AG04449 (cell line): Measurements from ENCODE around the gene SLC26A4.
"Not testable (repeated sequence)": the region's sequence is repeated elsewhere in the genome, so short reads cannot be mapped to it uniquely, and the experiment has no call there.

Experiments used
- CTCF ChIA-PET: fragments of 350-600 bp; formaldehyde crosslinking; extraction: SDS; loops from one replicate; lab custom pipeline; 2021; ENCODE audit warnings: antibody characterized with exemption; lab: Yijun Ruan, JAX
- POLR2A ChIA-PET: fragments of 400-600, 350-600 bp; formaldehyde crosslinking; extraction: SDS; loops from one replicate; lab custom pipeline; 2020; ENCODE audit warnings: antibody characterized with exemption, inconsistent platforms; lab: Yijun Ruan, JAX
- DNase-seq: peaks from one replicate; pipeline ENCODE4 v3.0.0-alpha.2; 2010; ENCODE audit warnings: low read depth, low spot score
- H3K4me3 ChIP-seq: 2 replicates; pipeline ENCODE4 v1.5.1; 2011; ENCODE audit warnings: low read depth, mild to moderate bottlenecking, control low read depth, low read length
- TF ChIP-seq, protein P1 (sequence below): IDR thresholded peaks from one replicate; pipeline ENCODE4 v1.5.1; 2011; ENCODE audit warnings: mild to moderate bottlenecking, moderate library complexity, low read length, control low read depth, inconsistent platforms; ENCODE audit not compliant: insufficient read depth; ENCODE audit errors: missing control alignments

Gene SLC26A4

DNA sequence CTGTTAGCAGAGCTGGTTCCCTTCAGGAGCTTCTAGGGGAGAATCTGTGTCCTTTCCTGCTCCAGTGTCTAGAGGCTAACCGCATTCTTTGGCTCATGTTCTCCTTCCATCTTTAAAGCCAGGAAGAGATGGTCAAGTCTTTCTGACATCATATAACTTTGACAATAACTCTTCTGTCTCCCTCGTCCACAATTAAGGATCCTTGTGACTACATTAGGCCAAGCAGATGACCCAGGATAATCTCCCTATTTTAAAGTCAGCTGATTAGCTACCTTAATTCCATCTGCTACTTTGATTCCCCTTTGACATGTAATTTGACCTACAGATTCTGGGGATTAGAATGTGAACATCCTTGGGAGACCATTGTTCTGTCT, 28.1 kb upstream of the SLC26A4 start:
- DNase-seq, result no peak
- TF ChIP-seq, protein P1, sequence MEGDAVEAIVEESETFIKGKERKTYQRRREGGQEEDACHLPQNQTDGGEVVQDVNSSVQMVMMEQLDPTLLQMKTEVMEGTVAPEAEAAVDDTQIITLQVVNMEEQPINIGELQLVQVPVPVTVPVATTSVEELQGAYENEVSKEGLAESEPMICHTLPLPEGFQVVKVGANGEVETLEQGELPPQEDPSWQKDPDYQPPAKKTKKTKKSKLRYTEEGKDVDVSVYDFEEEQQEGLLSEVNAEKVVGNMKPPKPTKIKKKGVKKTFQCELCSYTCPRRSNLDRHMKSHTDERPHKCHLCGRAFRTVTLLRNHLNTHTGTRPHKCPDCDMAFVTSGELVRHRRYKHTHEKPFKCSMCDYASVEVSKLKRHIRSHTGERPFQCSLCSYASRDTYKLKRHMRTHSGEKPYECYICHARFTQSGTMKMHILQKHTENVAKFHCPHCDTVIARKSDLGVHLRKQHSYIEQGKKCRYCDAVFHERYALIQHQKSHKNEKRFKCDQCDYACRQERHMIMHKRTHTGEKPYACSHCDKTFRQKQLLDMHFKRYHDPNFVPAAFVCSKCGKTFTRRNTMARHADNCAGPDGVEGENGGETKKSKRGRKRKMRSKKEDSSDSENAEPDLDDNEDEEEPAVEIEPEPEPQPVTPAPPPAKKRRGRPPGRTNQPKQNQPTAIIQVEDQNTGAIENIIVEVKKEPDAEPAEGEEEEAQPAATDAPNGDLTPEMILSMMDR, result no peak
- POLR2A ChIA-PET, result no interaction called here
- CTCF ChIA-PET, result no interaction called here
- no peak overlapping the region for H3K4me3 ChIP-seq

DNA sequence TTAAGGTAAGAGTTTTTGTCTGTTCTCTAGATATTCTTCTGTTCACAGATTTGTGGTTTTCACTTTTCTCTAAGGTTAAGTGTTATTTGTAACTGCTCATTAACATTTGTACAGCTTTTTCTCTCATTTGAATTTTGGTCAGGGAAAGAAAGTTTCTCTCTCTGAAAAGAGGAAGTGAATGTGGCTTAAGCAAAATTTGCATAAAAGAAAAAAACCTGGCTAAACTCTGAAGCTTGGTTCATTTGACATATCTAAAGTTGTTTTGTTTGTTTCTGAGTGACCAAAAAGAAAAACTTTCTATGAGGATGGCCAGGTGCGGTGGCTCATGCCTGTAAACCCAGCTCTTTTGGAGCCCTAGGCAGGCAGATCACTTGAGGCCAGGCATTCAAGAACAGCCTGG, 22.0 kb upstream of the SLC26A4 start:
- TF ChIP-seq, protein P1, result no peak
- DNase-seq, result no peak
- no peak overlapping the region for H3K4me3 ChIP-seq
- ChIA-PET CTCF (interaction anchor here (0.8 to 1.0 kb wide), 2 partner anchors 18 to 19 kb away, joined by 3 read pairs; no protein-coding TSS in a partner anchor), POLR2A (no interaction called here)

DNA sequence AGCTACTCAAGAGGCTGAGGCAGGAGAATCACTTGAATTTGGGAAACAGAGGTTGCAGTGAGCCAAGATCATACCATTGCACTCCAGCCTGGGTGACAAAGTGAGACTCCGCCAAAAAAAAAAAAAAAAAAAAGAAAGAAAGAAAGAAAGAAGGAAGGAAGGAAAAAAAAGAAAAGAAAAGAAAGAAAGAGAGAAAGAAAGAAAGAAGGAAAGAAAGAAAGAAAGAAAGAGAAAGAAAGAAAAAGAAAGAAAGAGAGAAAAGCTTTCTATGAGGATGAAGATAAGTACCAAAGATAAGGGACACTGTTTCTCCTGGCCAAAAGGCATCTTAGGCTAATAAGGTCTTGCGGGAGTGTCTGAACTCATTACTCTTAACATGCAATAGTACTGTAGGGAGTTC, 21.6 kb upstream of the SLC26A4 start:
- CTCF ChIA-PET, result interaction anchor here (0.8 to 1.0 kb wide), 2 partner anchors 18 to 19 kb away, joined by 3 read pairs; no protein-coding TSS in a partner anchor
- H3K4me3 ChIP-seq, DNase-seq, POLR2A ChIA-PET: not testable (repeated sequence)

DNA sequence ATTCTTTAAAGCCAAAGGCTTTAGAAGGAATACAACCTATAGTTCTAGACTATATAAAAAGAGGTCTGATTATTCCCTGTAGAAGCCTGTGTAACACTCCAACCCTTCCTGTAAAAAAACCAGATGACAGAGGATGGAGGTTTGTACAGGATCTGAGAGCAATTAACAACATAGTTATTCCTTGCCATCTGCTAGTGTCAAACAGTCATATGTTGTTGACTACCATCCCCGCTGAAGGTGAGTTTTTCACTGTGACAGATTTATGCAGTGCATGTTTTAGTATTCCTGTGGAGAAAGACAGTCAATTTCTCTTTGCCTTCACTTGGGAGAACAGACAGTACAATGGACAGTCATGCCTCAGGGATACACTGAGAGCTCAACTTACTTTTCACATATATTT, 19.0 kb upstream of the SLC26A4 start:
- TF ChIP-seq, protein P1, result no peak
- ChIA-PET POLR2A (no interaction called here), CTCF (no interaction called here)
- no peak for DNase-seq
- H3K4me3 ChIP-seq, result no peak overlapping the region

DNA sequence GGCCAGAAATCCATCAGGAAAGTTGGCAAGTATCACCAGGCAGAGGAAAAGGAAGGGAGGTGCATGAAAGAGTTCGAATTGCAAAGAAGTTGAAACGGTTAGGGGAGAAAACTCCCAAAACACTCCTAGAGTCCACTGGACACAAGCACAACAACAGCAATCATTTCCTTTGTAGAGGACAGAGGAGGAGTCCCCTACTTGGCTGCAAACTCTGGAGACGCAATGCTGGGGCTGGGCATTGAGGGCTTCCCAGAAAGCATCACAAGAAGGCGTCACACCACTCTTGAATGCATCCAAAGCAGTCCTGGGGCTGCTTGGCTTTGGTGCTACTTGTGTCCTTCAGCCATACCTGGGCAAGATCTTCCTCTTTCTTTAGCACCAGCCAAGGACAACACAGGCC, 18.1 kb upstream of the SLC26A4 start:
- ChIA-PET CTCF (interaction anchor here (1.1 kb wide), 1 partner anchor 38 kb away, joined by 3 read pairs; no protein-coding TSS in a partner anchor), POLR2A (no interaction called here)
- H3K4me3 ChIP-seq, result no peak overlapping the region
- DNase-seq, result no peak
- TF ChIP-seq, protein P1, result no peak

DNA sequence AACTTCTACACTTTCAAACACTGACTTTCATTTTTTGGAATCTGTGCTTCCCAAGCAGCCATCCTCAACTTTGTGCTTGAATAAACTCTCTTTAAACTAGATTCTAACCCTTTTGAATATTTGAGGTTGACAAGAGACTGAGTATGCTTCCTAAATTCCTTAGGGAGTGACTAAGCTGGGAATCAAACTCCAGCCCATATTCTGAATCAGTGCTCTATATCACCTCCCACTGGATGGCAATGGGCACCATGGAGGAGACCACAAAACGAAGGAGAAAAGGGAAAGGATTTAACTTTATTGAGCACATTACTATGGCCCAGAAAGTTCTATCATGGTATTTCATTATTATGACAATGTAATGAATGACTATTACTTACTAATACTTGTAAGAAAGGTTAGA, 17.2 kb upstream of the SLC26A4 start:
- TF ChIP-seq, protein P1, result peak; percentile 38
- DNase-seq, result peak; percentile 29
- CTCF ChIA-PET, result interaction anchor here (1.1 kb wide), 1 partner anchor 38 kb away, joined by 3 read pairs; no protein-coding TSS in a partner anchor
- POLR2A ChIA-PET, result interaction anchor here (0.5 kb wide), 1 partner anchor 68 kb away, joined by 3 read pairs; no protein-coding TSS in a partner anchor
- H3K4me3 ChIP-seq, result no peak overlapping the region

DNA sequence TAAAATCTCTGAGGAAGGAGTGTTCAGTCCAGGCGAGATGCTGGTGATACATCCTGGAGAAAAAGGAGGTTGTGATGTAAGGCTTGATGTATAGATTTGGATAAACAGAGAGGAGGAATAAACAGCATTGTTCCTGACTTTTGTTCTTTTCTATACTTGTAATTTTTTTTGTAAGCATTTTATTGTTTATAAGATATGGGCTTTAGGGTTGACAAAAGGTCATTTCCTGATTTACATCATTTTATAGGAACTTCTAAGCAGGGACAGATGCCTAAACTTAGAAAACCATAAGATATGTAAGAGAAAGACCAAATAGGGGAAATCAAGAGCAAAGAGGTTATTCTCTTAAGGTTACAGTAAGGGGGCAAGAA, 16.7 kb upstream of the SLC26A4 start:
- TF ChIP-seq, protein P1, result no peak
- H3K4me3 ChIP-seq, result no peak overlapping the region
- ChIA-PET CTCF (interaction anchor here (1.0 kb wide), 1 partner anchor 21 kb away, joined by 3 read pairs; no protein-coding TSS in a partner anchor), POLR2A (no interaction called here)
- no peak for DNase-seq
